ENCODE data around the gene LIMS4.
"Not testable (repeated sequence)": the region's sequence is repeated elsewhere in the genome, so short reads cannot be mapped to it uniquely, and the experiment has no call there.

DNA sequence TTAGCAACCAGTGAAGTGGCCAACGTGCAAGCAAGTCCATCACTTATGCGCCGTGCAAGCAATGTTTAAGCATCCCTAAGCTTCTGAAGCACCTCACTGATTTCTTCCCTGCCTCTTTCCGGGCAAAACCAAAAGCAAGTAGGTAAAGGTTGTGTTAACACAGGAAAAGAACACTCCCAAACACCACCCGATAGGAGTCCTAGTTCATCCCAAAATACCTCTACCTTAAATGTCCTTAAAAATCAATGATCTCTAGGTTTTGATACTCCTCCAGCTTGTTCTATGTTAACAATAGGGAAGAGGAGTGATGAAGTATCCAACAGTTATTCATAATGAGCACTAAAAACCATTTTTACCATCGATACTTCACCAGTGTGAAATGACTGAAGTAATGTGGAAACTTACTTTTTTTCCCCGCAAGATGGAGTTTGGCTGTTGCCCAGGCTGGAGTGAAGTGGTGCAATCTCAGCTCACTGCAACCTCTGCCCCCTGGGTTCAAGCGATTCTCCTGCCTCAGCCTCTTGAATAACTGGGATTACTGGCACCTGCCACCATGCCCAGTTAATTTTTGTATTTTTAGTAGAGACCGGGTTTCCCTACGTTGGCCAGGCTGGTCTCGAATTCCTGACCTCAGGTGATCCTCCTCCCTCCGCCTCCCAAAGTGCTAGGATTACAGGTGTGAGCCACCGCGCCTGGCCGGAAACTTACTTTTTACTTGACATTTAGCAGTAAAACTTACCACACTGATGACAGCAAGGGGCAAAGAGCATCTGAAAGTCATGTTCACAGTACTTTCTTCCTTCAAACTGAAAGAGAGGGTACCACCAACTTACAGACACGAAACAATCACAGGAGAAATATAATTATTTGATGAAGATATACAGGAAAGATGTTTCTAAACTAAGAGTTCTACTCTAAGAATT is 16.1 kb downstream of the LIMS4 start:
- not testable (repeated sequence) for TF ChIP-seq EZH2phosphoT487 (IDR thresholded peaks at IDR 0.05; ENCODE audit: borderline replicate concordance); CTCF (IDR thresholded peaks at IDR 0.05 in 2 of 3, conservative IDR thresholded peaks at IDR 0.05 in 1 of 3; ENCODE audit: borderline replicate concordance in 1 of 3, insufficient read depth in 1 of 3, low read depth in 2 of 3, low read length in 2 of 3); POLR2AphosphoS5 (IDR thresholded peaks at IDR 0.05; ENCODE audit: low read depth, low read length); FOSL1 (IDR thresholded peaks at IDR 0.05; ENCODE audit: low read depth)
